Cerebellar nuclear complex (tissue), 1 donor: ENCODE results near the gene KRTAP4-4.
"Not testable (repeated sequence)": the region's sequence is repeated elsewhere in the genome, so short reads cannot be mapped to it uniquely, and the experiment has no call there.

Source experiments
- DNase-seq, 2 experiments: peaks; one replicate each; lab custom pipeline; 2025; lab: John Stamatoyannopoulos, UW

KRTAP4-4 gene

DNA sequence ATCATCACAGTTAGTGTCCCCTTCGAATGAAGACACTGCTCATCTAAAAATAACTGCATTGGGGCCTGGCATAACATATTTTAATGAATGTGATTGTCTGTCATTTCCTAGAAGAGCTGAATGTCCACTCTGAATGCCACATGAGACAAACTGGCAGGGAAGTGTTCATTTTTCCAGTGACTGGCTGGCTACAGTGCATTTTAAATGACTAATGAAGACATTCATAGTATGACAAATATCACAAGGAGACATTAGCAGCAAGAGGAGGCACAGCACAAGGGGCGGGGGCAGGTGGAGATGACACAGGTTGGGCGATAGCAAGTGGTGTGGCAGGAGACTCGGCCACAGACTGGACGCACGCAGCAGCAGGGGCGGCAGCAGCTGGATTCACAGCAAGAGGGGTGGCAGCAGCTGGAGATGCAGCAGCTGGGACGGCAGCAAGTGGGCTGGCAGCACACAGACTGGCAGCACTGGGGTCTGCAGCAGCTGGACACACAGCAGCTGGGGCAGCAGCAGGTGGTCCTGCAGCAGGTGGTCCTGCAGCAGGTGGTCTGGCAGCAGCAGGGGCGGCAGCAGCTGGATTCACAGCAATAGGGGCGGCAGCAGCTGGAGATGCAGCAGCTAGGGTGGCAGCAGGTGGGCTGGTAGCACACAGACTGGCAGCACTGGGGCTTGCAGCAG is 11.4 kb downstream of the KRTAP4-4 start:
- DNase-seq = not testable (repeated sequence)

DNA sequence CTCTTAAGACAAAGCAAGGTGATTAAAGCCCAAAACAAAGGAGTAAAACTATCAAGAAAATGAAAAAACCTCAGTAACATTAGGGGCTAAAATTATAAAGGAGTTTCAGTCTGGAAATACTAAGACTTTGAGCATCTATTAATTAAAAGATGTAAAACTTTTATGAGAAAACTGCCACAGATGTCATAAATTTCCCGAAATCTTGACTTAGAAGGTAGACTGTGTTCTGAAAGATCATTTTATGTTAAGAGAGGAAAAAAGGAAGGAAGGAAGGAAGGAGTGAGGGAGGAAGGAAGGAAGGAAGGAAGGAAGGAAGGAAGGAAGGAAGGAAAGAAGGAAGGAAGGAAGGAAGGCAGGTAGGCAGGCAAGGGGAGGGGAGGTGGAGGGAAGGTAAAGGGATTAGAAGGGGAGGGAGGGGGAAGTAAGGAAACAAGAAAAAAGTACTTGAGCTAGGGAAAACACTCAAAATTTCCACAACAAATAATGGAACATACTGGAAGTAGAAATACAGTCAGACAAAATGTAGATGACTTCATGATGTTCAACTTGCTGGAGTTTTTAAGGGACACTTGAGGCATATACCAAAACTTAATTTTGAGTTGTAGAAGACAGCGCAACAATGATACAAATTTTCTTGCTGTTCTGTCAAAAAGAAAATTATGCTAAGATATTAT is 12.9 kb downstream of the KRTAP4-4 start:
- DNase-seq = no peak

GRCh38 chr17:41145261-41145660 is 15.3 kb downstream of the KRTAP4-4 start:
- no peak for DNase-seq

GRCh38 chr17:41144846-41145245 is 15.7 kb downstream of the KRTAP4-4 start:
- DNase-seq = no peak

GRCh38 chr17:41141361-41141760 is 19.2 kb downstream of the KRTAP4-4 start:
- no peak for DNase-seq

GRCh38 chr17:41140360-41141131 is 20.0 kb downstream of the KRTAP4-4 start, which contains the start of gene KRTAP4-6:
KRTAP4-6 (minus strand) TSS chr17:41140544; CDS start chr17:41140487, 57 bp downstream.
- no peak for DNase-seq

GRCh38 chr17:41139865-41140264 is 20.7 kb downstream of the KRTAP4-4 start:
- not testable (repeated sequence) for DNase-seq

GRCh38 chr17:41133880-41134735 is 26.4 kb downstream of the KRTAP4-4 start:
- DNase-seq = no peak

- DNase-seq = no peak
Measured at GRCh38 chr17:41131979-41132378, 28.6 kb downstream of the KRTAP4-4 start.

- no peak for DNase-seq
Measured at GRCh38 chr17:41127371-41127770, 33.2 kb downstream of the KRTAP4-4 start.

- DNase-seq = no peak
Measured at GRCh38 chr17:41126412-41126811, 34.1 kb downstream of the KRTAP4-4 start.

DNA sequence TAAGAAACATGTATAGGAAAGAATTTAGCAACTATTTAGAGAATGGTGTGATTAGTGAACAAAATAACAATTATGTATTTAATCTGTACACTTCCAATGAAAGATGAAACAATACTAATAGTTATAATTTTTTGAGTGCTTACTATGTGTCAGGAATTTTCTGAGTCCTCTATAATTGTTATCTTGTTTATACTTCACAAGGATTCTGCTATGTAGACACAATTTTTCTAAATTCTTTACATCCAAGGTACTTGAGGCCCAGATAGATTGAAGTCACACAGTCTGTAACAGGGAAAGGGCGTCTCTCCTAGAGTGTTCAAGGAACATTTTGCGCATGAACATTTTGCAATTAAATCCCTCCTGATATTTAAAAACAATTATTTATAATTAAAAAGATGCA is 35.5 kb downstream of the KRTAP4-4 start:
- DNase-seq = no peak

- not testable (repeated sequence) for DNase-seq
Measured at GRCh38 chr17:41123991-41124371, 36.6 kb downstream of the KRTAP4-4 start, which contains the start of gene KRTAP4-12. KRTAP4-12 (minus strand) TSS chr17:41124182; CDS start chr17:41124122, 60 bp downstream.

DNA sequence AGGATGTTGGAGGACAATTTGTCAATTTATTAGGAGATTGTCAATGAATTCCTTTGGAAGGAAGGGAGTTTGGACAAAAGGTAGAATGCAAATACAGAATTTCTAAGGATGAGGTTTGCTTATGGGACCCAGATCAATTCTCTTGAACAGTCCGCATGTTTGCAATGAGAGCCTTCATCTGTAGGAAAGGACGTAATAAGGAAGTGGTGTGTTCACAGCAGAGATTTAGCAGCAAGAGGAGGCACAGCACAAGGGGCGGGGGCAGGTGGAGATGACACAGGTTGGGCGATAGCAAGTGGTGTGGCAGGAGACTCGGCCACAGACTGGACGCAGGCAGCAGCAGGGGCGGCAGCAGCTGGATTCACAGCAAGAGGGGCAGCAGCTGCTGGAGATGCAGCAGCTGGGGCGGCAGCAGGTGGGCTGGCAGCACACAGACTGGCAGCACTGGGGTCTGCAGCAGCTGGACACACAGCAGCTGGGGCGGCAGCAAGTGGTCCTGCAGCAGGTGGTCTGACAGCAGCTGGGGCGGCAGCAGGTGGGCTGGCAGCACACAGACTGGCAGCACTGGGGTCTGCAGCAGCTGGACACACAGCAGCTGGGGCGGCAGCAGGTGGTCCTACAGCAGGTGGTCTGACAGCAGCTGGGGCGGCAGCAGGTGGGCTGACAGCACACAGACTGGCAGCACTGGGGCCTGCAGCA is 37.1 kb downstream of the KRTAP4-4 start:
- not testable (repeated sequence) for DNase-seq

GRCh38 chr17:41121742-41122141 is 38.8 kb downstream of the KRTAP4-4 start:
- DNase-seq = no peak

GRCh38 chr17:41119696-41120690 is 40.6 kb downstream of the KRTAP4-4 start:
- DNase-seq = not testable (repeated sequence)

DNA sequence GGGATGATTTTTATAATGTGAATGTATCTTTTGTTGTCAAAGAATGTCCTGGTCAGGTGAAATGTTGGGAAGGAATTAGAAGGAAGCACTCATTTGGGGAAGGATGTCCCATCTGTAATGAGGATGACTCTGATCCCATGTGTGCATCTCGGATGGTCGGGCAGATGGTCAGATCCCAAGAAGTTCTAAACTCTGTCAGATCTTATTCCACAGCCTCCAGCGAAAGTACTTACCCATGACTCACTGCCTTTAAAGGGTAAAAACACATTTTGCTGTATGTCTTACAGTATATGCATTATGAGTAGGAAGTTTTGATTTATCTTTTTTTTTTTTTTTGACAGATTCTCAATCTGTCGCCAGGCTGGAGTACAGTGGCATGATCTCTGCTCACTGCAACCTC is 41.8 kb downstream of the KRTAP4-4 start:
- DNase-seq = no peak

GRCh38 chr17:41117846-41118386 is 42.6 kb downstream of the KRTAP4-4 start, which contains the start of gene KRTAP4-11:
KRTAP4-11 (minus strand) TSS chr17:41118373; CDS start chr17:41118315, 58 bp downstream.
- DNase-seq = not testable (repeated sequence)

GRCh38 chr17:41116297-41116696 is 44.3 kb downstream of the KRTAP4-4 start:
- no peak for DNase-seq
